Muscle of leg (tissue), 11 donors: ENCODE results near the gene BSPRY. TPM values are rescaled to one million over a fixed set of nuclear protein-coding genes. Genes with fewer than 3 reads are reported as not detected.
A peak's percentile ranks its signal among the peaks of the same experiment; 100 is the strongest.

Source experiments
- DNase-seq: peaks from one replicate; pipeline ENCODE4 v3.0.0; 2013
- H3K27ac ChIP-seq: one replicate; pipeline ENCODE4 v1.5.1; 2013; ENCODE audit warnings: mild to moderate bottlenecking, low read length, control low read depth
- H3K27me3 ChIP-seq: one replicate; pipeline ENCODE4 v1.6.1; 2013; ENCODE audit warnings: low read length; ENCODE audit not compliant: control insufficient read depth, insufficient read depth
- H3K36me3 ChIP-seq: one replicate; pipeline ENCODE4 v1.6.1; 2013; ENCODE audit warnings: low read length; ENCODE audit not compliant: control insufficient read depth, insufficient read depth
- H3K4me1 ChIP-seq: one replicate; pipeline ENCODE4 v1.6.1; 2013; ENCODE audit warnings: low read length; ENCODE audit not compliant: control insufficient read depth, insufficient read depth
- H3K4me3 ChIP-seq: one replicate; pipeline ENCODE4 v1.5.1; 2013; ENCODE audit warnings: low read length, control low read depth
- H3K9me3 ChIP-seq: replicated peaks from 2 replicates; pipeline ENCODE4 v1.6.1; 2013; ENCODE audit warnings: low read depth, low read length; ENCODE audit not compliant: control insufficient read depth
- WGBS: methylation state at CpG from one replicate; pipeline ENCODE4 v1.1.5; 2013; ENCODE audit warnings: missing lambda C conversion rate; ENCODE audit not compliant: insufficient coverage; 5-methylcytosine and 5-hydroxymethylcytosine counted together
- polyA plus RNA-seq, 8 donors: library from polyadenylated mRNA; unstranded; fragments of 120-200 nt; gene quantifications; one replicate each; pipeline versions ENCODE4 v1.2.1 to v1.2.3, GENCODE V29; 2013; ENCODE audit warnings: inconsistent platforms in 1 of 8, low replicate concordance in 1 of 8; ENCODE audit not compliant: insufficient read length in 8 of 8, insufficient read depth in 1 of 8
- total RNA-seq: library from RNA; stranded (reverse); fragments of 120-200 nt; gene quantifications from one replicate; pipeline ENCODE4 v1.2.4, GENCODE V29; 2013

The BSPRY gene
- total and polyA plus RNA-seq, 9 donors: 0.22 to 0.97 (median 0.49) TPM

- peaks cover 9% of the 10 kb centered on the region for H3K4me1 ChIP-seq
- no peak overlapping the region for H3K4me3 ChIP-seq
- H3K27me3 ChIP-seq: no peaks in the 10 kb centered on the region
- H3K27ac ChIP-seq: peak overlapping the region; percentile 57
- H3K9me3 ChIP-seq: no peaks in the 10 kb centered on the region
- WGBS: 31% methylated on average over 2 of the region's 5 CpGs
- no peaks in the 10 kb centered on the region for H3K36me3 ChIP-seq
- DNase-seq: peak; percentile 56
These were observed 36.1 kb upstream of the BSPRY start for GRCh38 chr9:113313261-113313660.

- Histone ChIP-seq H3K27ac (no peak overlapping the region), H3K36me3 (no peaks in the 10 kb centered on the region)
These were observed 34.1 kb upstream of the BSPRY start for GRCh38 chr9:113315231-113315630.

GRCh38 chr9:113316030-113316429, 33.3 kb upstream of the BSPRY start:
- no peaks in the 10 kb centered on the region for H3K36me3 ChIP-seq
- H3K4me3 ChIP-seq: no peak overlapping the region
- H3K9me3 ChIP-seq: no peaks in the 10 kb centered on the region
- no peak for DNase-seq
- H3K27ac ChIP-seq: no peak overlapping the region
- H3K4me1 ChIP-seq: peaks cover 9% of the 10 kb centered on the region
- 81% methylated on average over 4 of the region's 4 CpGs for WGBS
- H3K27me3 ChIP-seq: no peaks in the 10 kb centered on the region

More at GRCh38 chr9:113315231-113315630, 34.1 kb upstream of the BSPRY start:
- Histone ChIP-seq H3K9me3 (no peaks in the 10 kb centered on the region), H3K4me3 (no peak overlapping the region), H3K27me3 (no peaks in the 10 kb centered on the region), H3K4me1 (peaks cover 9% of the 10 kb centered on the region)
- DNase-seq: no peak

- peak; percentile 36 for DNase-seq
- H3K9me3 ChIP-seq: no peaks in the 10 kb centered on the region
- no peak overlapping the region for H3K27ac ChIP-seq
- no CpG with 5 or more reads among the region's 2 CpGs for WGBS
- peaks cover 3% of the 10 kb centered on the region for H3K4me1 ChIP-seq
- H3K27me3 ChIP-seq: no peaks in the 10 kb centered on the region
- H3K36me3 ChIP-seq: no peaks in the 10 kb centered on the region
- H3K4me3 ChIP-seq: no peak overlapping the region
These were observed 31.6 kb upstream of the BSPRY start for GRCh38 chr9:113317777-113318176.

GRCh38 chr9:113319054-113319453, 30.3 kb upstream of the BSPRY start:
- Histone ChIP-seq H3K36me3 (no peaks in the 10 kb centered on the region), H3K4me3 (no peak overlapping the region), H3K4me1 (no peaks in the 10 kb centered on the region), H3K9me3 (no peaks in the 10 kb centered on the region), H3K27ac (no peak overlapping the region), H3K27me3 (no peaks in the 10 kb centered on the region)
- no CpG with 5 or more reads among the region's 2 CpGs for WGBS
- DNase-seq: no peak

- Histone ChIP-seq H3K27ac (no peak overlapping the region), H3K4me1 (no peaks in the 10 kb centered on the region), H3K36me3 (no peaks in the 10 kb centered on the region), H3K4me3 (no peak overlapping the region), H3K9me3 (no peaks in the 10 kb centered on the region), H3K27me3 (no peaks in the 10 kb centered on the region)
- DNase-seq: no peak
- 71% methylated on average over 3 of the region's 3 CpGs for WGBS
These were observed 29.3 kb upstream of the BSPRY start for GRCh38 chr9:113320051-113320450.

- Histone ChIP-seq H3K36me3 (no peaks in the 10 kb centered on the region), H3K4me1 (no peaks in the 10 kb centered on the region), H3K27ac (no peak overlapping the region), H3K27me3 (no peaks in the 10 kb centered on the region), H3K9me3 (no peaks in the 10 kb centered on the region), H3K4me3 (no peak overlapping the region)
- DNase-seq: no peak
- WGBS: 90% methylated on average over 3 of the region's 6 CpGs
These were observed 26.7 kb upstream of the BSPRY start for GRCh38 chr9:113322671-113323070.

- Histone ChIP-seq H3K27ac (no peak overlapping the region), H3K27me3 (no peaks in the 10 kb centered on the region), H3K36me3 (no peaks in the 10 kb centered on the region), H3K9me3 (no peaks in the 10 kb centered on the region), H3K4me1 (no peaks in the 10 kb centered on the region), H3K4me3 (no peak overlapping the region)
- 89% methylated on average over 2 of the region's 4 CpGs for WGBS
- no peak for DNase-seq
These were observed 23.1 kb upstream of the BSPRY start for GRCh38 chr9:113326230-113326629.

- no peak overlapping the region for H3K27ac ChIP-seq
- H3K4me1 ChIP-seq: no peaks in the 10 kb centered on the region
- no peak overlapping the region for H3K4me3 ChIP-seq
- no peaks in the 10 kb centered on the region for H3K36me3 ChIP-seq
- H3K9me3 ChIP-seq: no peaks in the 10 kb centered on the region
- no peaks in the 10 kb centered on the region for H3K27me3 ChIP-seq
- no peak for DNase-seq
- WGBS: no CpG with 5 or more reads among the region's 3 CpGs
These were observed 21.1 kb upstream of the BSPRY start for GRCh38 chr9:113328045-113328782.

- no peak overlapping the region for H3K27ac ChIP-seq
- WGBS: 40% methylated on average over 1 of the region's 4 CpGs
- no peaks in the 10 kb centered on the region for H3K9me3 ChIP-seq
- H3K27me3 ChIP-seq: no peaks in the 10 kb centered on the region
- no peaks in the 10 kb centered on the region for H3K36me3 ChIP-seq
- no peaks in the 10 kb centered on the region for H3K4me1 ChIP-seq
- DNase-seq: no peak
- no peak overlapping the region for H3K4me3 ChIP-seq
These were observed 17.6 kb upstream of the BSPRY start for GRCh38 chr9:113331780-113332179.

GRCh38 chr9:113337714-113338113, 11.6 kb upstream of the BSPRY start:
- no peak overlapping the region for H3K4me3 ChIP-seq
- H3K27ac ChIP-seq: no peak overlapping the region
- peaks cover 4% of the 10 kb centered on the region for H3K4me1 ChIP-seq
- H3K27me3 ChIP-seq: no peaks in the 10 kb centered on the region
- DNase-seq: no peak
- WGBS: no CpG with 5 or more reads among the region's 2 CpGs
- no peaks in the 10 kb centered on the region for H3K36me3 ChIP-seq
- H3K9me3 ChIP-seq: no peaks in the 10 kb centered on the region
